T-helper 2 cell (primary cell): ENCODE results near the gene KDM2A.
"Not testable (repeated sequence)": the region's sequence is repeated elsewhere in the genome, so short reads cannot be mapped to it uniquely, and the experiment has no call there.

Source experiments
- DNase-seq, 5 experiments: peaks; one replicate each; pipeline versions ENCODE4 v3.0.0 to v3.0.0-alpha.2; 2012 to 2022

The KDM2A gene

DNA sequence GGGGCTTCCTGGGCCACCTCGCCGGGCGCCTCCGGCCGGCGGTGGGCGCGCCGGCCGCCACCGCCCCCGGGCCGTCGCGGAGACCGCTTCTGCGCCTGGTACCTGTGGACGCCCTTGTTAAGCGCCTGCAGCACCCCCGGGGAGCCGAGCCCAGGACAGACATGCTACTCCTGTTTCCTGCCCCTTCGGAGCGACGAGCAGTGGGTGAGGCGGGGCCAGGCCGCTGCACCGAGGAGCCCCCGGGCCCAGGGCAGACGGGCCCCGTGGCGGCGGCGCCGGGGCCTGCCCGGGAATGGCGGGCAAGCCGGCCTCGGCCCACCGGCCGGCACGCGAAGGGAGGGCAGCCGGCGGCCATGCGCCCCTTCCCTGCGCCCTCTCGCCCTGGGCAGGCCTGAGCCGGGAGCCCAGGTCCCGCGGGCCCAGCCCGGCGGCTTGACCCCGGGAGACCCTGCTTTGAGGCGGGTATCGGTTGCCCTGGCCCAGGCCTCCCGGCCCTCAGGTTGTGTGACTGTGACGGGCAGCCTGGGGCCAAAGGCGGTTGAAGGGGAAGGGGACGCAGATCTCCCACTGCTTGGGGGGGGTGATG, 789 bp upstream of the KDM2A start:
- peak; percentile 30 to 68 (median 46) for DNase-seq

DNA sequence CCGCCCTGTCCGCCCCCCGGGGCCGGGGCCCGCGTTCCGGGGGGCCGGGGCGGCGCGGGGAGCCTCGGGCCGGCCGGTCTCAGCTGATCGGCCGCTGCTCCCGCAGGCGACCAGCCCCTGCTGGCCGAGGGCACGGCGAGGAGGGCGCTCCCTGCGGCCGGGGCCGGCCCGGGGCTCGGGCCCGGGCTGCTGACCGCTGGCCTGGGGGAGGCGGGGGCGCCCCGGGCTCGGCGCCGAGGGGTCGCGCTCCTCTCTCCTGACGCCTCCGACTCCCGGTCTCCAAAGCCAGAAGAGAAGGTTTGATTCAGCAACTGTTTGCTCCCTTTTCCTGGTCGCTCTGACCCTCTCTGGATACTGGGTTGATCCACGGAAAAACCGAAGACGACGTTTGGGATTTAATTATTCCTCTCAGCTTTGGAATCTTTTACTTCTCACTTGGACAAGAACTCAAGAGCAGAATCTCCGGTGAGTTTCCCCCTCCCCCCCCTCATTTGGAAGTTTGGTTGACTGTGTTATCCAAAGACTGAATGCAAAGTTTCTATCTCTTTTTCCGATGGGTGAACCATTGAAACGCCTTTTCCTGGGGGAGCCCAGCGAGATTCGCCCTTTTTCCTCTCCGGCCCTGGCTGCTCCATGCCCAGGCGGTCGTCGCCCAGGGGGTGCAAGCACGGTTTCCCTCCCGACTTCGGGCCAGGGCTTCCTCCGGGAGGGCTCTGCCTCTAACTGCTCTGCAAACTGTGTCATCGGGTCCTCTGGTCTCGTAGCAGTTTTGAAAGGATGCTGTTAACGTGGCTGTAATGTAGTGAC, 725 bp downstream of the KDM2A start:
- DNase-seq: peak in 2 of 5 experiments; percentile 18 to 59

DNA sequence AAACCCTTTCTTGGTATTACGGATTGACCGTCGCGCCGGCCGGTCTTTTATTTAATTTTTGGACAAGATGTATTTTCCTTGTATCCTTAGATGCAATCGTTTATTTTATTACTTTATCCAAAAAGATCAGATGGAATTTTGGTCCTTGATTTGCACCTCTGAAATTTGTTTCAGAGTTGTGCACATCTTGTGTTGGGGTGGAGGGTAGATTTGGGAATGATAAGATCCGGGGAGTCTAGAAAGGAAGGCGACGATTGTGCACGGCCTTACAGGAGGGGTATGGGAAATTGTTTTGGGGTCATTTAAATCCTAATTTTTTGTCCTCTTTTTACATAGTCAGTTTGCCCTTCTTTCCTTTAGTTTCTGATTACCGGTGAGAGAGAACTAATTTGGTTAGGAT, 1.4 kb downstream of the KDM2A start:
- DNase-seq: no peak

DNA sequence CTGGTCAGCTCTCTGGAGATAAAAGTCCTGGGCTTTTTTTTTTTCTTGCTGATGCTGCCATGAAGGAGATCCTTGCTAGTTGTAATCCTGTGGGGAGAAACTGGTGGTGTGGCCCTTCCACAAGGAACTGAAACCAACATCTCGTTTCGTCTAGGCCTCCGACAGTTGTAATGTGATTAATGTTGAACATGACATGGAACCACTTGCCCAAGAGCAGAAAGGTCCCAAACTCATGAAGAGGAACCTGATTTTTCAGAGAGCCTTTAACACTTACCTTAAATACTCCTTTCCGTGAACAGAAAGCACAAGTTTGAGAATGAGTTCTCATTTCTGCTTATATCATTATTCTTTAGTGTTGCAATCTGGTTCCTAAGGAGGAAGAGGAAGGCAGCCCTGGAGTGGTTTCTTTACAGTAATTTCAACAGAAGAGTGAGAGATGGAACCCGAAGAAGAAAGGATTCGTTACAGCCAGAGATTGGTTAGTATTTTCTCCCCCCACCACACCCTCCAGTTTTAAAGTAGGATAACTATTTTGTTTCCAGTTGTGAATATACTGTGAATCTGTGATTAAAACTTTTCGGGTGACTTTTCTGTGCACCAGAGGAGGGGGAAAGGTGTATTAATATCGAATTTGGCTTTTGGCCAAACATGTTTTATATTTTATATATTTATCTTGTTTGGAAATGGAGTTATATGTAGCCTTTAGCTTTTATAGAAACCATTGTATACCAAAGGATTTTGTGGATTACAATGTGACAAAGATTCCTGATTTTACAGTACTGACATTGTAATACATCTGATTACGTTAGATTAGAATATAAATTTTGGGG, 2.0 kb downstream of the KDM2A start:
- peak in 1 of 5 experiments; percentile 38 for DNase-seq

DNA sequence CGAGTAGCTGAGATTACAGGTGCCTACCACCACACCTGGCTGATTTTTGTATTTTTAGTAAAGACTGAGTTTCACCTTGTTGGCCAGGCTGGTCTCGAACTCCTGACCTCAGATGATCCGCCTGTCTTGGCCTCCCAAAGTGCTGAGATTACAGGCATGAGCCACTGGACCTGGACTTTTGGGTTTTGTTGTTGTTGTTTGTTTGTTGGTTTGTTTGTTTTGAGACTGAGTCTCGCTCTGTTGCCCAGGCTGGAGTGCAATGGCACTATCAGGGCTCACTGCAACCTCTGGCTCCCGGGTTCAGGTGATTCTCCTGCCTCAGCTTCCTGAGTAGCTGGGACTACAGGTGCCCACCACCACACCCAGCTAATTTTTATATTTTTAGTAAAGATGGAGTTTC, 4.7 kb downstream of the KDM2A start:
- not testable (repeated sequence) for DNase-seq

DNA sequence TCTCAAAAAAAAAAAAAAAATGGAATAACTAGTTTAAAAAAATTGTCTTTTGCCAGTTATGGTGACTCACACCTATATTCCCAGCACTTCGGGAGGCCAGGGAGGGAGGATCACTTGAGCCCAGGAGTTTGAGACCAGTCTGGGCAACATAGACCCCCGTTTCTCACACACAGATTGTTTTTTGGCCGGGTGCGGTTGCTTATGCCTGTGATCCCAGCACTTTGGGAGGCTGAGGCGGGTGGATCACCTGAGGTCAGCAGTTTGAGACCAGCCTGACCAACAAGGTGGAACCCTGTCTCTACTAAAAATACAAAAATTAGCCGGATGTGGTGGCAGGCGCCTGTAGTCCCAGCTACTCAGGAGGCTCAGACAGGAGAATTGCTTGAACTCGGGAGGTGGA, 7.2 kb downstream of the KDM2A start:
- not testable (repeated sequence) for DNase-seq

DNA sequence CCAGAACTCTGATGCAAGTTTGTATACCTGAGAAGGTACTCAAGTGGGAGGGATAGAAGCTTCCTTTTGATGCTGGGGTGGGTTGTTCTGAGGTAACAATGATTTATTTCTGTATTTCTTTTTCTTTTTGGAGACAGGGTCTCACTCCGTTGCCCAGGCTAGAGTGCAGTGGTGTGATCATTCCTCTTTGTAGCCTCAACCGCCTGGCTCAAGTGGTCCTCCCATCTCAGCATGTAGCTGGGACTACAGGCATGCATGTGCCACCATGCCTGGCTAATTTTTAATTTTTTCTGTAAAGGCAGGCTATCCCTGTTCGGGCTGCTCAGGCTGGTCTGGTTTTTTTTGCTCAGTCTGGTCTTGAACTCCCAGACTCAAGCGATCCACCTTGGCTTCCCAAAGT, 7.9 kb downstream of the KDM2A start:
- DNase-seq: no peak

DNA sequence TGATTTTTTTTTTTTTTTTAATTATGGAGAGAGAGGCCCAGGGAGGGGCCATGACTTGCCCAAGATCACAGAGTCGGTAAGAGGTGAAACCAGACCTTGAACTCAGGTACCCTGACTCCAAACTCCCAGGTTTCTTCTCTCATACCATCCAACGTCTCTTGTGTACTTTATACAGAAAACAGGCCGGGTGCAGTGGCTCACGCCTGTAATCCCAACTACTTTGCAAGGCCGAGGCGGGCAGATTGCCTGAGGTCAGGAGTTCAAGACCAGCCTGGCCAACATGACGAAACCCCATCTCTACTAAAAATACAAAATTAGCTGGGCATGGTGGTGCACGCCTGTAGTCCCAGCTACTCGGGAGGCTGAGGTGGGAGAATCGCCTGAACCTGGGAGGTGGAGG, 11.8 kb downstream of the KDM2A start:
- DNase-seq: not testable (repeated sequence)

DNA sequence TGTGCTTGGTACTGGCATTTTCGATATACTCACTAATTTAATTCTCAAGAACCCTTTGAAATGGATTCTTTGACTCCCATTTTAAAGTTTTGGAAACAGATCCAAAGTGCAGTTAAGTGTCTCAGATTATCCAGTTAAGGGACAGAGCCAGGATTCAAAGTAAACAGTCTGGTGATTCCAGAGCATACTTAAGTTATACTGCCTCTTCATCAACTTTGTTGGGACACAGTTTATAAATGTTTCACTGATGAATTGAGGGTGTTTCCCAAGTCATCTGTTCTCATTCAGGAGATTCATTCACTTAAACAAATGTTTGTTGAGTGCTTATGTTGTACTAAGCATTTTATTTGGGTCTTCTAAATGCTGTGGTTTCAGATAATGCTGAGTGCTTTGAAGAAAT, 17.1 kb downstream of the KDM2A start:
- DNase-seq: no peak

DNA sequence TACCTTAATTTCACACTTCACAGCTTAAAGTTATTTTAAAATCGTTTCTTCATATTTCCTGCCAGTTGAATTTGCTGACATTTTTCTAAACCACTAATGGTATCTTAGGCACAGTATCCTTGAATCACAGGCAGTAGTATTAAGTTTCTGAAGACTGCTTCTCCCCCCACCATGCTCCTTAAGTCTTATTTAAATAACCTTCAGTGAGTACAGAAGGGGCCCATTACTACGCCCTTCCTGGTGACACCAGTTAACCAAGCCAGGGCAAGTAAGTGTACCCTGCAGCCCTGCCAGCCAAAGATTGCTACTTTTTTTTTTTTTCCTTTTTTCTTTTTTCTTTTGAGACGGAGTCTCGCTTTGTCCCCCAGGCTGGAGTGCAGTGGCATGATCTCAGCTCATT, 19.9 kb downstream of the KDM2A start:
- DNase-seq: no peak

DNA sequence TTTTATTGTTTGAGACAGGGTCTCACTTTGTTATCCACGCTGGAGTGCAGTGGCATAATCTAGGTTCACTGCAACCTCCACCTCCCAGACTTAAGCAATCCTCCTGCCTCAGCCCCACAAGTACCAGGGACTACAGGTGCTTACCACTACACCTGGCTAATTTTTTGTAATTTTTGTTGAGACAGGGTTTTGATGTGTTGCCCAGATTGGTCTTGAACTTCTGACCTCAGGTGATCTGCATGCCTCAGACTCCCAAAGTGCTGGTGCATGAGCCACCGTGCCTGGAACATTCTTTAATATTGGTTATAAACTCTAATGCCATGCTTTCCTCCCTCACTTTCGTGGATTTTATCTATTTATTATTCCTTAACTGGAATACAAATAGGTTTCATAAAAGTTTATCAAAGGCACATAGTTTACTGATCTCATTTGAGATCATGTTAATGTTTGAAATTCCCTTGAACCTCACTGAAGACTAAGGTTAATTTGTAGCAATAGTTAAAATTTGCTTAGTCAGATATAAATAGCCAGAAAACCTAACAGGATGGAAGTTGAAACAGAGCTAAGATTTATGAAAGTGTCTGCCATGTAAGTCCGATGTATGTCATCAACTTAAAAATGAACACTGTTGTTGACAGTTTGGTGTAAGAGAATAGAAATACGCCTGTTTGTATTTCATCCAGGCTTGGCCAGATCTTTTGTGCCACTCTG, 27.6 kb downstream of the KDM2A start:
- DNase-seq: no peak

DNA sequence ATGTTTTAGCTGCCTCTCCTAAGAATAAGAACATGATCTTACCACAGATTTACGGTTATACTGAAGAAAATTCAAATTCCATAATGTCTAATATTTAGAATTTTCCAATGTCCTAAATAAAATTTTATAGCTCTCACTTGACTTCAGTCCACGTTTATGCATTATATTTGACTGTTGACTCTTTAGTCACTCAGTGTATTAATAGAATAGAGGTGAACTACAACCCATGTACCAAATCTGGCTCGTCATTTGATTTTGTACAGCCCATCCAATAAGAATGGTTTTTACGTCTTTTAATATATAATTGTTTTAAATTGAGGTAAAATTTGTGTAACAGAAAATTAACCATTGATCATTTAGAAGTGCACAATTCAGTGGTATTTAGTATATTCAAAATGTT, 34.9 kb downstream of the KDM2A start:
- no peak for DNase-seq

DNA sequence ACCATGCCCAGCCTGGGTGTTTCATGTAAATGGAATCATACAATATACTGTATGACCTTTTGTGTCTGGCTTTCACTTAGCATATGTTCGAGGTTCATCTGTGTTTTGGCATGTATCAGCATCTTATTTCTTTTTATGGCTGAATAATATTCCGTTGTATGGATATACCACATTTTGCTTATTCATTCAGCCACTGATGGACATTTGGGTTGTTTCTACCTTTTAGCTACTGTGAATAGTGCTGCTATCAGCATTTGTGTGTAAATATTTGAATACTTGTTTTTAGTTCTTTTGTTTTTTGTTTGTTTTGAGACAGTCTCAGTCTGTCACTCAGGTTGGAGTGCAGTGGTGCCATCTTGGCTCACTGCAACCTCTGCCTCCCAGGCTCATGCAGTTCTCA, 35.7 kb downstream of the KDM2A start:
- DNase-seq: no peak

DNA sequence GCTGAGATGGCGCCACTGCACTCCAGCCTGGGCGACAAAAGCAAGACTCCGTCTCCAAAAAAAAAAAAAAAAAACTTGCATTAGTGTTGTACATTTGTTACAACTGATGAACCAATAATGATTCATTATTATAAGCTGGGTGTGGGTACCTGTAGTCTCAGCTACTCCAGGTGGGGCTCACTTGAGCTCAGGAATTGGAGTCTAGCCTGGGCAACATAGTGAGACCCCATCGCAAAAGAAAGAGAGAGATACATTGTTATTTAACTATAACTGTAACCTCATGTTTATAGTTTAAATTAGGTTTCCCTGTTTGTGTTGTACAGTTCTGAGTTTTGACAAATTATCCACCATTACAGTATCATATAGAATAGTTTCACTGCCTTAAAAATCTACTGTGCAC, 38.6 kb downstream of the KDM2A start:
- DNase-seq: no peak

DNA sequence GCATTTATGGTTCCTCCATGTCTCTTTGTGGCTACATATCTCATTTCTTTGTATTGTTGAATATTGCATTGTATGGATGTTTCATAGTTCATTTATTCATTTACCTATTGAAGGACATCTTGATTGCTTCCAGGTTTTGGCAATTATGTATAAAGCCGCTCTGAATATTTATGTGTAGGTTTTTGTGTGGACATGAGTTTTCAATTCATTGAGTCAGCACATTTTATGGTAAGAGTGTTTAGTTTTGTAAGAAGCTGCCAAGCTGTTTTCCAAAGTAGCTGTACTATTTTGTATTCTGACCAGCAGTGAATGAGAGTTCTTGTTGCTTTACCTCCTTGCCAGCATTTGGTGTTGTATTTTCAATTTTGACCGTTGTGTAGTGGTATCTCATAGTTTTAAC, 39.2 kb downstream of the KDM2A start:
- DNase-seq: no peak

DNA sequence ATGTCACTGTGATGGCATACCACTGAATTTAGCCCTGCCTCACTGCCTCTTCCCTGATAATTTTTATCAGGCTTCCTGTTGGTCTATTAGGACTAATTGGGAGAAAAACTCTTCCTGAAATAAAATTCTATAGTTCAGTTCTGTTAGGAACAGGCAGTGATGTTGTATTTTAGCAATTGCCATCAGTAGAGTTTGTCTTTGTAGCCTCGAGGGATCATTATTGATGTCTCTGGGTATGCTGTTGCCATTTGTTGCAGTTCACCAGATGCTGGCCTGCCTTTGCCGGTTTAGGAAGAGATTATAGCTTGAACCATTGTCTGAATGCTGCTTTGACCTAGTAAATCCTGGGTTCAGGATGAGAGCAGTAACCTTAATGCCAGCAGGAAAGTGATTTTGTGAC, 41.0 kb downstream of the KDM2A start:
- DNase-seq: no peak

DNA sequence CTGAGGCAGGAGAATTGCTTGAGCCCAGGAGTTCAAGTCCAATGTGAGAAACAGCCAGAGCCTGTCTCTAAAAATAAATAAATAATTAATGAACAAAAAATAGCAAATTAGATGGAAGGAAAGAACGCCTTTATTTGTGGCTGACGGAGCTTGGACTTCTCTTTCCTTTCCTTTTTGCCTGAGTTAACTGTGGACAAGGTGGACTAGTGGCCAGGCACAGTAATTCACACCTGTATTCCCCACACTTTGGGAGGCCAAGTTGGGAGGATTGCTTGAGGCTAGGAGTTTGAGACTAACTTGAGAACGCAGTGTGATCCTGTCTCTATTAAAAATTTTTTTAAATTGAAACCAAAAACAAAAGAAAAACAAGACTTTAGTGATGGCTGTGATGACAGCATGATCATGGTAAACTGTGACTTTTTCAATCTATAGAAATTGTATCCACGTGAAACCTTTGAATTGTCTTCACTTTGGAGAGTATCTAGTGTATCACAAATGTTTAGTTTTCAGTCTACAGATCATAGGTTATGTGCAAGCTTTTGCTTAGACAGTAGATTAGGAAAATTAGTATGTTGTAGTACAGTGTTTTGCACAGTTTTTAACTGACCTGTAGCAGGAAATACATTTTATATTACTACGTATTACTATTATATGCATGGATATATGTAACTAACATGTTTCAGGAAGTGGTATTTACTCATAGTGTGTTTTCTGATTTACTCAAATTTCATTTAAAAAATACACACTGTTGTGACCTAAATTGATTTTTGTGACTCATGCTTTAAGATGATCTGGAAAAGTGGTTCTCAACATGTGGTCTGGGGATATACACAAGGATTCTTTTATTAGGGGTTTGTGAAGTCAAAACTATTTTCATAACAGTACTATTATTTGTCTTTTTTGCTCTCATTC, 42.1 kb downstream of the KDM2A start:
- peak in 1 of 5 experiments; percentile 47 for DNase-seq

DNA sequence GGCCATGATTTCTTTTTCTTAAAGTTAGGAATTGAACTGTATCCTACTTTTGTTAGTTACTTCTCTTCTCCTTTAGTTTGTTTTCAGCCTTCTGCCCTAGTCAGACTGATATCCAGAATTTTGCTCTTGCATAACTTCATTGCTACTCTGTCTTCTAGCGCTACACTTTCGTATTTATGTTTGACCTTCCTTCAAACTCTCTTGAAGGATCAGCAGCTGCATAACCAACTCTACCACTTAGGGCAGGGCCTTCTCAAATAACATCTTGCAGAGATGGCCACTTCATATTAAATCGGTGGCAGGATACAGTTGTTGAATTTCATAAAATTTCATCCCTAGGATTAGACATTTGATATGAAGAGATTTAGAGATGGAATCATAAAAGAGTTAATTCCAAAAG, 43.9 kb downstream of the KDM2A start:
- DNase-seq: no peak

DNA sequence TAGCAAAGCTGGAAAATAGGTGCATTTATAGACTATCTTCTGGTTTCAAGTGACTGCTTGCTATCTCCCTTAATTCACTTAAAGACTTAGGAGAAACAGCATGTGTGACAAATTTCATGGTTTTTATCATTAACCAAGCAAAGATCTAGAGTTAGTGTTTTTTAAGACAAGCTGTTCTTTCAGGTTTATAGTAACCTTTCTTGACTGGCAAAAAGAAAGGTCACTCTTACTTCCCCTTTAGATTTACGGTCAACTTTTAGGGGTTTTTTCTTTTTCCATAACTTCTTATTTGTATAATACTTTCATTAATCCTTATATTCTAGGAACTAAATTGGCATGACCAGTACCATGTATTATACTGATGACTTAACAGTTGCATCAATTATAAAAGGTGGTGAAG, 46.6 kb downstream of the KDM2A start:
- DNase-seq: no peak

DNA sequence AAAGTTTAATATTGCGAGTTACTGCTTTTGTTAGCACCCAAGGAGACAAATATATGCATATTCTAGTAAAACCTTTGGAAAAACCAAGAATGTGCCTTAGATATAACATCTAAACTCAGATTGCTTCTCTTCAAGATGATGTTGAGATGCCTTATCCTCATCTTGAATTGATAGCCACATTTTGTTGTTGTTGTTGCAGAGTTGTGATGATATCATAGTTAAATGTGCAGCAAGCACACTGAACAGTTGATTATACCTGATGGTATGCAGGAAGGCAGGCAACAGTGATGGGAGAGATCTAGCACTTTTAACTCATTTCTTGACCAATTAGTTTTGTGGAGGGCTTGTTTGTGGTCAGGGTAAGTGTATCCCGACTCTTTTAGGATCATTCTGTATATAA, 48.0 kb downstream of the KDM2A start:
- no peak for DNase-seq

DNA sequence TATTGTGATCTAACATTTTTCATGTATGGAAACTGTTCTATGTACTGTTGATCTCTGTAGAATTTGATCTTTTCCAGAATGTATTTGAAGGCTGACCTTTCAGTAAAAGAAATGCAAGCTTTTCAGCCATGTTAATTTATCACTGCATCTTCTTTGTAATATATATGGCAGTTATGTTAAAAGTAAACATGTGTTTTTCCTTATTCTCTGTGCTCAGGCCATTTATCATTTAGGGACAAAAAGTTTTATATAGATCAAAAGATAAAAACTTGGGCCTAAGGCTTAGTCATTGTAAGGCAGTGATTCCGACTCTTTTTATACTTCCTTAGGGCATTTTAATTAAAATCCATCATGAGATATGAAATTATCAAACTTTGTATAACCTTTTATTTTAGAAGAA, 48.7 kb downstream of the KDM2A start:
- DNase-seq: no peak

DNA sequence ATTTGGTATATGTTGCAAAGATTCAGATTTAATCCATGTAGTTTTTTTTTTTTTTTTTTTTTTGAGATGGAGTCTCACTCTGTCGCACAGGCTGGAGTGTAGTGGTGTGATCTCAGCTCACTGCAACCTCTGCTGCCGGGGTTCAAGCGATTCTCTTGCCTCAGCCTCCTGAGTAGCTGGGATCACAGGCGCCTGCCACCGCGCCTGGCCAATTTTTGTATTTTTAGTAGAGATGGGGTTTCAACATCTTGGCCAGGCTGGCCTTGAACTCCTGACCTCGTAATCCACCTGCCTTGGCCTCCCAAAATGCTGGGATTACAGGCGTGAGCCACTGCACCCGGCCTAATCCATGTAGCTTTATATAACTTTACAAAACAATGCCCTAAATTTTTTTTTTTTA, 49.8 kb downstream of the KDM2A start:
- not testable (repeated sequence) for DNase-seq
